HG03103 (cell line): Measurements from ENCODE around the gene KRTAP5-3.

Source experiments
- ATAC-seq: cut with Tn5 transposase; IDR thresholded peaks from one replicate; pipeline ENCODE4 v1.9.1; 2021; ENCODE audit warnings: low read depth; ENCODE audit not compliant: unreplicated experiment

The KRTAP5-3 gene

GRCh38 chr11:1566381-1567051, 41.7 kb downstream of the KRTAP5-3 start:
- ATAC-seq, result no peak

GRCh38 chr11:1565904-1566247, 42.4 kb downstream of the KRTAP5-3 start:
- no peak for ATAC-seq

- no peak for ATAC-seq
Observed at GRCh38 chr11:1565173-1565903, 42.9 kb downstream of the KRTAP5-3 start.

- ATAC-seq, result no peak
Observed at GRCh38 chr11:1564535-1565172, 43.6 kb downstream of the KRTAP5-3 start.

GRCh38 chr11:1563697-1564534, 44.3 kb downstream of the KRTAP5-3 start:
- ATAC-seq, result no peak

- ATAC-seq, result no peak
Observed at GRCh38 chr11:1563149-1563638, 45.1 kb downstream of the KRTAP5-3 start.

- ATAC-seq, result no peak
Observed at GRCh38 chr11:1562469-1563148, 45.7 kb downstream of the KRTAP5-3 start.

GRCh38 chr11:1561955-1562354, 46.3 kb downstream of the KRTAP5-3 start:
- no peak for ATAC-seq

GRCh38 chr11:1561266-1561665, 47.0 kb downstream of the KRTAP5-3 start:
- no peak for ATAC-seq

GRCh38 chr11:1560649-1561251, 47.5 kb downstream of the KRTAP5-3 start:
- no peak for ATAC-seq

GRCh38 chr11:1560002-1560648, 48.1 kb downstream of the KRTAP5-3 start:
- no peak for ATAC-seq

- no peak for ATAC-seq
Observed at GRCh38 chr11:1559111-1559951, 48.9 kb downstream of the KRTAP5-3 start.

GRCh38 chr11:1558775-1559110, 49.5 kb downstream of the KRTAP5-3 start:
- no peak for ATAC-seq

- ATAC-seq, result no peak
Observed at GRCh38 chr11:1557904-1558774, 50.1 kb downstream of the KRTAP5-3 start.
